Astrocyte (in vitro differentiated cells and primary cell): ENCODE data around the gene MAN1C1. TPM values are rescaled to one million over a fixed set of nuclear protein-coding genes. Genes with fewer than 3 reads are reported as not detected.
A peak's percentile ranks its signal among the peaks of the same experiment; 100 is the strongest.

Source experiments
- DNase-seq: peaks from one replicate; pipeline ENCODE4 v3.0.0-alpha.2; 2010; ENCODE audit warnings: low read depth
- FAIRE-seq: peaks from 2 replicates; lab custom pipeline; 2011; peaks lifted over from hg19 to GRCh38; lab: Jason Lieb, UNC
- H2AFZ ChIP-seq: 2 replicates; pipeline ENCODE4 v1.6.0; 2012; ENCODE audit warnings: low read depth, low read length, inconsistent platforms
- H3K27ac ChIP-seq: 2 replicates; pipeline ENCODE4 v1.5.1; 2011; ENCODE audit warnings: low read depth, low read length, inconsistent platforms
- H3K27me3 ChIP-seq: 2 replicates; pipeline ENCODE4 v1.6.0; 2011; ENCODE audit warnings: low read length, inconsistent platforms; ENCODE audit not compliant: insufficient read depth
- H3K36me3 ChIP-seq: 2 replicates; pipeline ENCODE4 v1.5.1; 2011; ENCODE audit warnings: low read length, inconsistent platforms; ENCODE audit not compliant: insufficient read depth
- H3K4me1 ChIP-seq: 2 replicates; pipeline ENCODE4 v1.5.1; 2011; ENCODE audit warnings: low read length, inconsistent platforms; ENCODE audit not compliant: insufficient read depth
- H3K4me2 ChIP-seq: 2 replicates; pipeline ENCODE4 v1.6.0; 2012; ENCODE audit warnings: low read length, inconsistent platforms
- H3K4me3 ChIP-seq: 2 replicates; pipeline ENCODE4 v1.5.1; 2011; ENCODE audit warnings: low read depth, mild to moderate bottlenecking, low read length, inconsistent platforms; ENCODE audit not compliant: insufficient read depth
- H3K79me2 ChIP-seq: 2 replicates; pipeline ENCODE4 v1.6.0; 2012; ENCODE audit warnings: mild to moderate bottlenecking, low read length, inconsistent platforms; ENCODE audit not compliant: insufficient read depth
- H3K9ac ChIP-seq: 2 replicates; pipeline ENCODE4 v1.6.0; 2012; ENCODE audit warnings: mild to moderate bottlenecking, low read length, inconsistent platforms
- H3K9me3 ChIP-seq: 2 replicates; pipeline ENCODE4 v1.5.1; 2012; ENCODE audit warnings: low read depth, mild to moderate bottlenecking, low read length, inconsistent platforms; ENCODE audit not compliant: insufficient read depth
- H4K20me1 ChIP-seq: 2 replicates; pipeline ENCODE4 v1.6.0; 2012; ENCODE audit warnings: low read length, inconsistent platforms; ENCODE audit not compliant: insufficient read depth
- H3K27ac Mint-ChIP-seq: one replicate; pipeline ENCODE4 v1.8.0; 2021; ENCODE audit warnings: mild to moderate bottlenecking, mixed read lengths; ENCODE audit not compliant: unreplicated experiment
- H3K27me3 Mint-ChIP-seq: one replicate; pipeline ENCODE4 v1.8.0; 2021; ENCODE audit warnings: low read depth, mixed read lengths; ENCODE audit not compliant: unreplicated experiment
- H3K36me3 Mint-ChIP-seq: one replicate; pipeline ENCODE4 v1.8.0; 2021; ENCODE audit warnings: low read depth, mixed read lengths; ENCODE audit not compliant: unreplicated experiment
- H3K4me1 Mint-ChIP-seq: one replicate; pipeline ENCODE4 v1.8.0; 2021; ENCODE audit warnings: low read depth, mixed read lengths; ENCODE audit not compliant: unreplicated experiment
- H3K4me3 Mint-ChIP-seq: one replicate; pipeline ENCODE4 v1.8.0; 2021; ENCODE audit warnings: mild to moderate bottlenecking, moderate library complexity, mixed read lengths; ENCODE audit not compliant: unreplicated experiment
- H3K9me3 Mint-ChIP-seq: one replicate; pipeline ENCODE4 v1.8.0; 2021; ENCODE audit warnings: mild to moderate bottlenecking, mixed read lengths; ENCODE audit not compliant: unreplicated experiment
- EZH2 ChIP-seq: IDR thresholded peaks from 2 replicates; pipeline ENCODE4 v1.6.1; 2012; ENCODE audit warnings: mild to moderate bottlenecking, low read length, inconsistent platforms; ENCODE audit not compliant: insufficient read depth
- total RNA-seq: library from RNA; stranded (reverse); gene quantifications from 2 replicates; pipeline ENCODE4 v1.2.1, GENCODE V29; 2021
- TF ChIP-seq, protein P1 (sequence below): IDR thresholded peaks from 2 replicates; pipeline ENCODE4 v1.5.1; 2011; ENCODE audit warnings: low read depth, mild to moderate bottlenecking, inconsistent platforms, low read length, moderate library complexity; ENCODE audit not compliant: insufficient read depth

Gene MAN1C1
- total RNA-seq, 1 donor from 2014 or later: 0.86 TPM

DNA sequence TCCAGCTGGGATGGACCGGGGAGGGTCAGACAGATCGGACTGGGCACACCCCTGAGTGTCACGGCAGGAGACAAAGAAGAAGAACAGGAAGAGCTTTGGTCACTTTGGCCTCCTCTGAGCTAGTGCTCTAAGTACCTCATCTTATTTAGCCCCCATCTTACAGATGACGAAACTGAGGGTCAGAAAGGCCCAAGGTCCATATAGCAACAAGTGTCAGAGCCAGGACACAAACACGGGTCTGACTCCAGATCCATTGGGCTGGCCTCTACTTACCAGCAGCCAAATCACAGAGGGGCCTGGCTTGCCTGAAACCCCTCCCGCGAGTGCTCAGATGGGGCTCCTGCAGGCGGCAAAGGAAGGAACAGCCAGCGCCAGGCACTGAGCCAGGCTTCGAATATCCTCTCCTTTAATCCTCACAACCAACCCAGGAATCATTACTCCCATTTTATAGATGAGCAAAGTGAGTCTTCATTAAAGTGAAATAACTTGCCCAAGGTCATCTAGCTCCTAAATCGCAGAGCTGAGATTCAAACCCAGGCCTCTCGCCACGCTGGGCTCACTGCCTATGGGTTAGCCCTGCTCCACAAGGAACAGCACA is 157.7 kb downstream of the MAN1C1 start:
- FAIRE-seq (no peak), DNase-seq (no peak)
- TF ChIP-seq EZH2: no peak
- TF ChIP-seq, protein P1, sequence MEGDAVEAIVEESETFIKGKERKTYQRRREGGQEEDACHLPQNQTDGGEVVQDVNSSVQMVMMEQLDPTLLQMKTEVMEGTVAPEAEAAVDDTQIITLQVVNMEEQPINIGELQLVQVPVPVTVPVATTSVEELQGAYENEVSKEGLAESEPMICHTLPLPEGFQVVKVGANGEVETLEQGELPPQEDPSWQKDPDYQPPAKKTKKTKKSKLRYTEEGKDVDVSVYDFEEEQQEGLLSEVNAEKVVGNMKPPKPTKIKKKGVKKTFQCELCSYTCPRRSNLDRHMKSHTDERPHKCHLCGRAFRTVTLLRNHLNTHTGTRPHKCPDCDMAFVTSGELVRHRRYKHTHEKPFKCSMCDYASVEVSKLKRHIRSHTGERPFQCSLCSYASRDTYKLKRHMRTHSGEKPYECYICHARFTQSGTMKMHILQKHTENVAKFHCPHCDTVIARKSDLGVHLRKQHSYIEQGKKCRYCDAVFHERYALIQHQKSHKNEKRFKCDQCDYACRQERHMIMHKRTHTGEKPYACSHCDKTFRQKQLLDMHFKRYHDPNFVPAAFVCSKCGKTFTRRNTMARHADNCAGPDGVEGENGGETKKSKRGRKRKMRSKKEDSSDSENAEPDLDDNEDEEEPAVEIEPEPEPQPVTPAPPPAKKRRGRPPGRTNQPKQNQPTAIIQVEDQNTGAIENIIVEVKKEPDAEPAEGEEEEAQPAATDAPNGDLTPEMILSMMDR: no peak
- Mint-ChIP-seq H3K27me3 (peaks cover 23% of the 10 kb centered on the region), H3K4me1 (peaks cover 28% of the 10 kb centered on the region), H3K27ac (peak overlapping the region; percentile 38), H3K36me3 (no peaks in the 10 kb centered on the region), H3K4me3 (no peak overlapping the region), H3K9me3 (no peaks in the 10 kb centered on the region)
- no peaks in the 10 kb centered on the region for H3K36me3 ChIP-seq
- no peak overlapping the region for H3K4me3 ChIP-seq
- peaks cover 9% of the 10 kb centered on the region for H3K4me1 ChIP-seq
- H3K27ac ChIP-seq: no peak overlapping the region
- H3K9me3 ChIP-seq: no peaks in the 10 kb centered on the region
- no peak overlapping the region for H3K9ac ChIP-seq
- H3K4me2 ChIP-seq: no peak overlapping the region
- no peaks in the 10 kb centered on the region for H4K20me1 ChIP-seq
- no peak overlapping the region for H2AFZ ChIP-seq
- H3K79me2 ChIP-seq: no peaks in the 10 kb centered on the region
- no peaks in the 10 kb centered on the region for H3K27me3 ChIP-seq

DNA sequence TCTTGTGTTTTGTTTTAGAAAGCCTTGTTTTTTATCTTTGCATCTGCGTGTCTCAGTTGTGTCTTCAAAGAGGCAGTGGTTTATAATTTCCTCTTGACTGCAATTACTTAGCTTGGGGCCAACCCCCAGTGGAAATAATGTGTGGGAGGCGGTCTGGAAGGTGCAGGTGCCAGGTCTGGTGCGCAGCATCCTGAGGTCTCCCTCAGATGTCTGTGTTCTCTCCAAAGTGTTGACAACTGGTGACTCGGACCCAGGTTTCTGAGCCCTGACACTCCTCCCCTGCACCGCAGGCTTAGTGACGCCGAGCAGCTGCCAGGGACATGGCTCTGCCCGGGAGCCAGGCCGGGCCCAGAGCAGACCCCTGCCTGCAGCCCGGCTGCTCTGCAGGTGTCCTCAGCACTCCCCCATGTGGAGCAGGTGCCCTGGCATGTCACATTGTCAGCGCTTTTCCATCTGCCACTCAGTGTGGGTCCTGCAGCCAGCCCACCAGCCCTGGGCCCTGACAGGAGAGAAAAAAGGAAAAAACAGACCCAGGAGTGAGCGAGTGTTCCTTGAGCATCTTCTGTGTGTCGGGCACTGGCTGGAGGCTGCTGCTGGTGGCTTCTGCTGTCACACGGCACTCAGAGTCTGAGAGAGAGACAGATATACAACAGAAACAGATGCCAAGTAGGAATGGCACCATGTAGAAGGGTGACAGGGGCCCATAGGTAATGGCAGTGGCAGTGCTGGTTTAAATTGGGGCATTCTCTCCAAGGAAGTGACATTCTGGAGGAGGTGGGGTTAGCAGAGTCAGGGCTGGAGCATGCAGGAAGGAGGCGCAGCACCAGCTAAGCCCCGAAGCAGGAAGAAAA is 158.6 kb downstream of the MAN1C1 start:
- Histone ChIP-seq H3K27ac (no peak overlapping the region), H3K9me3 (no peaks in the 10 kb centered on the region), H3K79me2 (no peaks in the 10 kb centered on the region), H3K4me3 (no peak overlapping the region), H3K4me2 (no peak overlapping the region), H3K4me1 (peaks cover 9% of the 10 kb centered on the region), H3K9ac (no peak overlapping the region), H3K36me3 (no peaks in the 10 kb centered on the region), H3K27me3 (no peaks in the 10 kb centered on the region), H4K20me1 (no peaks in the 10 kb centered on the region), H2AFZ (no peak overlapping the region)
- no peak for FAIRE-seq
- H3K27me3 Mint-ChIP-seq: peaks cover 24% of the 10 kb centered on the region
- no peak overlapping the region for H3K27ac Mint-ChIP-seq
- H3K4me1 Mint-ChIP-seq: peaks cover 28% of the 10 kb centered on the region
- no peaks in the 10 kb centered on the region for H3K36me3 Mint-ChIP-seq
- no peak for TF ChIP-seq EZH2
- TF ChIP-seq, protein P1: no peak
- no peak for DNase-seq
- H3K9me3 Mint-ChIP-seq: no peaks in the 10 kb centered on the region
- H3K4me3 Mint-ChIP-seq: no peak overlapping the region
